Lung (tissue), 12 donors: Measurements from ENCODE around the gene CYP39A1. TPM values are rescaled to one million over a fixed set of nuclear protein-coding genes. Genes with fewer than 3 reads are reported as not detected.

ENCODE experiments used
- ATAC-seq: fragments of 200-7000 bp; cut with Tn5 transposase; one replicate; pipeline ENCODE4 v1.9.1; 2020; ENCODE audit warnings: moderate number of reproducible peaks; ENCODE audit not compliant: insufficient read depth, low FRiP score
- DNase-seq, 3 donors: peaks; one replicate each; pipeline ENCODE4 v3.0.0-alpha.2; 2013 to 2017
- H3K27ac ChIP-seq, 2 donors: one replicate each; pipeline ENCODE4 v1.5.1; 2013; ENCODE audit warnings: mild to moderate bottlenecking in 2 of 2, moderate library complexity in 2 of 2, control low read depth in 1 of 2, inconsistent platforms in 1 of 2, low read depth in 1 of 2, low read length in 1 of 2
- H3K27me3 ChIP-seq, 3 donors: one replicate each; pipeline ENCODE4 v1.5.1; 2013; ENCODE audit warnings: low read length in 2 of 3; ENCODE audit not compliant: control insufficient read depth in 3 of 3, insufficient read depth in 3 of 3
- H3K36me3 ChIP-seq, 4 donors: one replicate each; pipeline ENCODE4 v1.5.1; 2013; ENCODE audit warnings: low read length in 4 of 4, mild to moderate bottlenecking in 1 of 4, moderate library complexity in 1 of 4; ENCODE audit not compliant: control insufficient read depth in 4 of 4, insufficient read depth in 4 of 4
- H3K4me1 ChIP-seq, 5 donors: one replicate each; pipeline ENCODE4 v1.5.1; 2013; ENCODE audit warnings: low read length in 5 of 5, mild to moderate bottlenecking in 2 of 5, moderate library complexity in 1 of 5; ENCODE audit not compliant: control insufficient read depth in 5 of 5, insufficient read depth in 5 of 5
- H3K4me3 ChIP-seq: one replicate; pipeline ENCODE4 v1.5.1; 2013; ENCODE audit warnings: mild to moderate bottlenecking, control low read depth, moderate library complexity
- H3K9ac ChIP-seq, 2 donors: one replicate each; pipeline ENCODE4 v1.5.1; 2013; ENCODE audit warnings: low read length in 2 of 2, control low read depth in 1 of 2; ENCODE audit not compliant: insufficient read depth in 1 of 2
- H3K9me3 ChIP-seq, 4 donors: one replicate each; pipeline ENCODE4 v1.5.1; 2013; ENCODE audit warnings: low read length in 3 of 4, mild to moderate bottlenecking in 1 of 4, moderate library complexity in 1 of 4; ENCODE audit not compliant: control insufficient read depth in 4 of 4, insufficient read depth in 3 of 4
- WGBS, 2 donors: extraction: QIAGEN DNeasy Blood & Tissue Kit; methylation state at CpG; one replicate each; pipeline ENCODE4 v1.1.7; 2013; 5-methylcytosine and 5-hydroxymethylcytosine counted together
- polyA plus RNA-seq, 2 donors: library from polyadenylated mRNA; stranded (reverse); fragments of 200-250 nt; gene quantifications; one replicate each; pipeline ENCODE4 v1.2.1, GENCODE V29; 2013
- total RNA-seq, 2 donors: library from RNA; depleted of rRNA in 1 of 2; stranded (reverse); fragments of >200 nt in 1 of 2; gene quantifications; one replicate each; pipeline ENCODE4 v1.2.1, GENCODE V29; 2014 to 2021
- TF ChIP-seq, protein P1 (sequence below): IDR thresholded peaks from 2 replicates; pipeline ENCODE4 v1.5.1; 2012; ENCODE audit warnings: mild to moderate bottlenecking; ENCODE audit errors: control extremely low read depth, extremely low read depth
- donor health status: control.
- donor health status: control.
- donor health status: Bipolar disorder and iron deficiency.
- donor health status: healthy.
- donor health status: DM: yes; HTN: yes; CAD: no.

CYP39A1 gene
- total and polyA plus RNA-seq, 4 donors: 2.2 to 14.4 (median 5.0) TPM

DNA sequence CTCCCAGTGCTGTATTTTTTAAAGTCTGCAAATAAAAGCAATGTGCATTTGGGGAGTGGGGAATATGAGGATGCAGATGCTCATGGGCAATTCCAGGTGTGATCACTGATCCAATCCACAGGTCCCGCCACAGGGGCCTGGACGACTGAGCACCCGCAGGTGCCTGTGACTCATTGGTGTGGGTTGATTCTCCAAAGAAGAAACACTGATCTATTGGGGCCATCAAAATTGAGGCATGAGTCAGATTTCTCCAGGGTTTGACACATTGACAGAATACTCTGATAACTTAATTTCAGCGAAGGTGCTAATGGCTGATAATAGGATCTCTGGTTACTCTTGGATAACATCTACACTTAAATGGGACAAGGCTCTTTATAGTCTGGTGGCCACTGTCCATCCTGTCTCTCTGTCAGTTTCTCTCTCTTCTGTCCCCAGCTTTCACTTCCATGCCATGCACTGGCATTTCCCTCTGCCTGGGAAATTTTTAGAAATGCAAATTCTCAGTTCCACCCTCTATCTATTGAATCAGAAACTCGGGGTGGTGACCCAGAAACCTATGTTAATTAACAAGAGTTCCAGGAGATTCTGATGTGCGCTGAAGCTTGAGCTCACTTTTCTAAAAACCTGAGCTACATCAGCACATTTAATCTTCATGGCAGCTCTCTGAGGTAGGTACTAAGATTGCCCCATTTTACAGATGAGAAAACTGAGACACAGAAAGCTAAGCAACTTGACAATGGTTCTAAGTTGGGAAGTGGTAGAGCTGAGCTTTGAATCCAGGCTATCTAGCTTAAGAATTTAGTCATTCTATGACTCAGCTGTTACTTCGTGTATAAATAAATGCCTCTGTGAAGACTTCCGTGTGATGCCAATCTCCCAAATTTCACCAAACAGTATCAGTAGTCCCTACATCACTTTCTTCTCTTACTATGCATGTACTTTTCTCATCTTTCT, 151.2 kb downstream of the CYP39A1 start:
- no peak for ATAC-seq
- Histone ChIP-seq H3K27ac (no peak overlapping the region), H3K27me3 (peaks cover 0 to 3% (median 0%) of the 10 kb centered on the region in 3 donors), H3K9ac (no peak overlapping the region), H3K9me3 (no peaks in the 10 kb centered on the region), H3K4me1 (peaks cover 0 to 9% (median 0%) of the 10 kb centered on the region in 5 donors), H3K36me3 (no peaks in the 10 kb centered on the region), H3K4me3 (no peak overlapping the region)
- TF ChIP-seq, protein P1, sequence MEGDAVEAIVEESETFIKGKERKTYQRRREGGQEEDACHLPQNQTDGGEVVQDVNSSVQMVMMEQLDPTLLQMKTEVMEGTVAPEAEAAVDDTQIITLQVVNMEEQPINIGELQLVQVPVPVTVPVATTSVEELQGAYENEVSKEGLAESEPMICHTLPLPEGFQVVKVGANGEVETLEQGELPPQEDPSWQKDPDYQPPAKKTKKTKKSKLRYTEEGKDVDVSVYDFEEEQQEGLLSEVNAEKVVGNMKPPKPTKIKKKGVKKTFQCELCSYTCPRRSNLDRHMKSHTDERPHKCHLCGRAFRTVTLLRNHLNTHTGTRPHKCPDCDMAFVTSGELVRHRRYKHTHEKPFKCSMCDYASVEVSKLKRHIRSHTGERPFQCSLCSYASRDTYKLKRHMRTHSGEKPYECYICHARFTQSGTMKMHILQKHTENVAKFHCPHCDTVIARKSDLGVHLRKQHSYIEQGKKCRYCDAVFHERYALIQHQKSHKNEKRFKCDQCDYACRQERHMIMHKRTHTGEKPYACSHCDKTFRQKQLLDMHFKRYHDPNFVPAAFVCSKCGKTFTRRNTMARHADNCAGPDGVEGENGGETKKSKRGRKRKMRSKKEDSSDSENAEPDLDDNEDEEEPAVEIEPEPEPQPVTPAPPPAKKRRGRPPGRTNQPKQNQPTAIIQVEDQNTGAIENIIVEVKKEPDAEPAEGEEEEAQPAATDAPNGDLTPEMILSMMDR: no peak
- no peak for DNase-seq
- 87 to 91% methylated on average over 8 of the region's 8 CpGs for WGBS, 2 donors

DNA sequence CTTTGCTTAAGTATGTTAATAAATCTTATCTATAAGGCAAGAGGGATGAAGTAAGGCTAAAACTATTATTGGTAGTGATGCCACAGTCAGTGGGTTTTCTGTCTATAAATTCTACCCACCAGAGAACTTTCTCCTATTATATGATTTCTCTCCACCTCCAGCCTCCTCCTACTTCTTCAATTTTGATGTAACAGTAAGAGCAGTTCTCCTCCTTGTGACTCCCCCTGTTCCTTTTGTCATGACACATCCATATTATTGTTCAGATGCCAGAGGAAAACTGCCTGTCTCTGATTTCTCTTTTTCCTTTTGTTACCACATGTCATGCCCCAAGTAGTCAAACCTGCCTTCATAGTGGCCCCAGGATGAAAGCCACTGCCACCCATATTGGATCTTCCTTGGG, 152.2 kb downstream of the CYP39A1 start:
- Histone ChIP-seq H3K4me3 (no peak overlapping the region), H3K9ac (no peak overlapping the region), H3K4me1 (peaks cover 0 to 9% (median 0%) of the 10 kb centered on the region in 5 donors), H3K36me3 (no peaks in the 10 kb centered on the region), H3K27me3 (peaks cover 0 to 3% (median 0%) of the 10 kb centered on the region in 3 donors), H3K9me3 (no peaks in the 10 kb centered on the region), H3K27ac (no peak overlapping the region)
- TF ChIP-seq, protein P1: no peak
- DNase-seq: no peak
- no peak for ATAC-seq

Other genes with a start within 250 kb of the CYP39A1 start
- gene RCAN2, start 161.4 kb downstream of the CYP39A1 start, total RNA-seq: 10 to 100 TPM in 1 of 2 donors, 1 to 10 TPM in 1; 4.7 to 16.7 TPM
- 1 to 10 TPM; 4.5 to 4.9 TPM for gene RCAN2, start 161.4 kb downstream of the CYP39A1 start, polyA plus RNA-seq
- gene SLC25A27, start 157 bp upstream of the CYP39A1 start, total RNA-seq: 10 to 100 TPM in 1 of 2 donors, 1 to 10 TPM in 1; 6.6 to 99.3 TPM
- 10 to 100 TPM in 1 of 2 donors, 1 to 10 TPM in 1; 2.9 to 17.8 TPM for gene SLC25A27, start 157 bp upstream of the CYP39A1 start, polyA plus RNA-seq
- gene TDRD6, start 35.1 kb upstream of the CYP39A1 start, total RNA-seq: 1 to 10 TPM in 1 of 2 donors, under 1 TPM in 1; 0.34 to 1.8 TPM
- under 1 TPM; 0.03 to 0.51 TPM for gene TDRD6, start 35.1 kb upstream of the CYP39A1 start, polyA plus RNA-seq
- gene PLA2G7, start 82.6 kb upstream of the CYP39A1 start, total RNA-seq: 1 to 10 TPM; 6.7 to 9.4 TPM
- 10 to 100 TPM; 13.5 to 23.4 TPM for gene PLA2G7, start 82.6 kb upstream of the CYP39A1 start, polyA plus RNA-seq
- 10 to 100 TPM; 11.3 to 12.4 TPM for gene ANKRD66, start 94.1 kb upstream of the CYP39A1 start, total RNA-seq
- gene ANKRD66, start 94.1 kb upstream of the CYP39A1 start, polyA plus RNA-seq: 1 to 10 TPM; 5.1 to 5.5 TPM
- under 1 TPM; 0.06 to 0.09 TPM for gene MEP1A, start 140.6 kb upstream of the CYP39A1 start, total RNA-seq
- under 1 TPM; 0.08 to 0.11 TPM for gene MEP1A, start 140.6 kb upstream of the CYP39A1 start, polyA plus RNA-seq